NAMALWA (cell line): ENCODE data around the gene SLC7A1.

Source experiments
- DNase-seq: peaks from one replicate; pipeline ENCODE4 v3.0.0-alpha.2; 2015; ENCODE audit warnings: low spot score

SLC7A1 gene

DNA sequence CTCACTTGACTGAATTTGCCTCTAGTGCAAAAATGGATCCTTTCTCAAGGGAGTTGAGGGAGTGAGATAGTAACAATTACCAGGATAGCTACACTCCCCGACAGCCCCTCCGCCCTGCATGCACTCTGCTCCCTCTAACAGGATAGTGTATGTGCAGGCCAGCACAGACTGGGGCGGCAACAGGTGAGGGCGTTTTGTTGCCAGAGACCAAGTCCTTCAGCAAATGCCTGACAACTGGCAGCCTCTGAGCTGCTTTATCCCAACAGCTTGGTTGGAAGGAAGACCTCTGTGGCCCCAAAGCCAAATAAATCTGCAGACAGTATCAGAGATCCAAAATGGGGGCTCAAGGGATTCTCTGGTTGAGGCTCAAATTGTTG lies 86.6 kb downstream of the SLC7A1 start:
- no peak for DNase-seq

GRCh38 chr13:29508130-29508875 lies 87.2 kb downstream of the SLC7A1 start:
- DNase-seq: peak; percentile 77

DNA sequence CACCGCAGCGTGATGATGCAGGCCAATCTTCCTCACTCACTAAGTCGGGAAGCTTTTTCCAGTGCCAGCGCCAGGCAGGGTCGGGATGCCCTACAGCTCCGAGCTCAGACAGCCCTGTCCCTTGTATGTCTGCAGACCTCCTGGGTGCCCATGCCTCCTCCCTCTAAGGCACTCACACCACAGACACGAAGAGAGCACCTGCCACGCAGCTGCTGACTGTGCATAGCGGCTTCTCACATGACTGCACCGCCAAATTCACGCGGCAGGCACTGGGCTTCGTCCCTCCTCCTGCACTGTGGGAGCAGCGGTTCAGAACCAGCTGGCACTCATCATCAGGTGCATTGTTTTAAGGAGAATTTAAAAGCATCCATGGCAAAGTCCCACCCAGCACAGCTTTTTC lies 88.1 kb downstream of the SLC7A1 start:
- DNase-seq: peak; percentile 89

DNA sequence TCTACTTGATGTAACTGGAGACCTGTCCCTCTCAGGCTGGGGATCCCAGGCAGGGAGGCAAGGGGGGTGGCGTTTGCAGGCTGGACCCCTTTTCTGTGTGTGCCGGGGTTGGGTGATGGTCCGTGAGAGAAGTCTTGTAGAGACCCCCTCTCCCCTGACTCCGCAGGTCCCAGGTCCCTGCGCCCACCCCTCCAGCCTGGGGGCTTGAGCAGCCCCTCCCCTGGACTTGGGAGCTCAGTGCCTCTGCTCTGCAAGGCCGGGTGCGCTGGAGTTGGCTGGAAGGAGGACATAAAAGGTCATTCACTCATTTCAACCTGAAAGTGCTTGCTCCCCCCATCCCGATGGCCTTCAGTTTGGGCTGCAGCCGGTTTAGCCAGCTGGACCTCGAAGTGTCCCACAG lies 89.5 kb downstream of the SLC7A1 start:
- no peak for DNase-seq

- no peak for DNase-seq
Observed at GRCh38 chr13:29505511-29505910, 90.0 kb downstream of the SLC7A1 start.

- no peak for DNase-seq
Observed at GRCh38 chr13:29504691-29505090, 90.8 kb downstream of the SLC7A1 start.

DNA sequence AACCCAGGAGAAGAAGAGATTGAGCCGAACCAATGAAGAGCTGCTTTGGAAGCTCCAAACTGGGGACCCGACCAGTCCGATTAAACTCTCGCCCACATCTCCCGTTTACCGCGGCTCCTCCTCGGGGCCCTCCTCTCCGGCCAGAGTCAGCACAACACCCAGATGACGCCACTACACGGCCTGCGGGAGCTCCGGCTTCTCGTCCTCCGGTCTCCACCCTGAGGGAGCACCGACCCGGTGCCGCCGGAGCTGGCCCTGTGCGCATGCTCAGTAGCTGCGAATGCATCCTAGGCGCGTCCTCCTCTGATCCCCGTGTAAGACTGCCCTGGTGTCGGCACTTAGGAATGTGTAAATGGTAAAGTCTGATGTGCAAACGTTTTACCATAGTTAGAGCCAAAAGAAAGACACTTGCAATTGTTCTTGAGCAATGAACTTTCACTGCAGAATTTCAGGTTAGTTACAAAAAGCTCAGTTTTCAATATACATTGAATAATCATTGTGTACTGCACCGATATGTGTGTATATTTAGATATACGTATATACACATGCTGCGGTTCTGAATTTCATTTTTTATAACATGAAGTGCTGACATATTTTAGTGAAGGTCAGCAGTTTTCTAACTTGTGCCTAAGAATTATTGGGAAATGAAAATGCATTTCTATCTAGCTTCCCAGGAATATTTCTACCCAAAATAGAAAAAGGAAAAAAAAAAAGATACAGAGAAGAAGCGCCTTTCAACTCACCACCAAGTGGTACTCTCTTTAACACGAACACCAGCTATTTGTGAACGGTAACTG lies 92.2 kb downstream of the SLC7A1 start:
- no peak for DNase-seq

- no peak for DNase-seq
Observed at GRCh38 chr13:29502391-29503008, 93.0 kb downstream of the SLC7A1 start.

DNA sequence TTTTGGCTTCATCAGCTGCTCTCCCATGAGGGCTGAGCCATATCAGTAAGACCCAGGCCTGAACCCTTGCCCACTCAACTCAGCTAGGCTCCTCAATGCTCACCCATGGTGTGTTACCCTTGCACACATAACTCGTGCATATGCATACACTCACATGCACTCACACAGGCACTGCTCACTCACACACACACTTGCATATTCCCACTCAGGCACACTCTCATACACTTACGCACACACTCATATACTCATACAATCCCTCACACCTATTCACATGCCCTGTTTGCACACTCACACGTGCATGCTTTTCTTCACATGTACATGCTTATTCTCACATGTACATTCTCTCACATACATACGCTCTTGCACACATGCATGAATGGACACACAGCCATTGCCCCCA lies 93.8 kb downstream of the SLC7A1 start:
- DNase-seq: no peak

GRCh38 chr13:29500386-29500785 lies 95.1 kb downstream of the SLC7A1 start:
- DNase-seq: no peak

- DNase-seq: no peak
Observed at GRCh38 chr13:29499506-29500165, 95.9 kb downstream of the SLC7A1 start.

- no peak for DNase-seq
Observed at GRCh38 chr13:29498426-29499040, 97.0 kb downstream of the SLC7A1 start.

GRCh38 chr13:29497137-29497654 lies 98.3 kb downstream of the SLC7A1 start:
- DNase-seq: no peak

- DNase-seq: peak; percentile 59
Observed at GRCh38 chr13:29496241-29496712, 99.2 kb downstream of the SLC7A1 start.

- peak; percentile 32 for DNase-seq
Observed at GRCh38 chr13:29494520-29494919, 101.0 kb downstream of the SLC7A1 start.

DNA sequence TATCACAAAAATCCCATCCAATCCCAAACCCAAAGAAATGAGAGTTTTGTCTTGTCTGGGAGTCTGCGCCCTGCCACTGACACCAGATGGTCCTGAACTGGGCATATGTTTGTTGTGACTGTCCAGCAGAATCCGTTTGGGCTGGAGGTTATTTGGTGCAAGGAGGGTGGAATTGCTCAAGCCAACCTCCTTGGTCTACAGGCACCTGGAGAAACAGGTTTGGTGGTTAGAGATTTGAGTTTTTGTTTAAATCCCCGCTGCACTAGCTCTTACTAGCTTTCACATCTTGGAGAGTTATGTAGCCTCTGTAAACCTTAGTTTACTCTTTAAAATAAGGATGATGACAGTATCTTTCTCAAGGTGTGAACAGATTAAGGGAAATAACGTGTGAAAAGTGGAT lies 101.7 kb downstream of the SLC7A1 start:
- DNase-seq: no peak

- DNase-seq: no peak
Observed at GRCh38 chr13:29491248-29491647, 104.2 kb downstream of the SLC7A1 start.

DNA sequence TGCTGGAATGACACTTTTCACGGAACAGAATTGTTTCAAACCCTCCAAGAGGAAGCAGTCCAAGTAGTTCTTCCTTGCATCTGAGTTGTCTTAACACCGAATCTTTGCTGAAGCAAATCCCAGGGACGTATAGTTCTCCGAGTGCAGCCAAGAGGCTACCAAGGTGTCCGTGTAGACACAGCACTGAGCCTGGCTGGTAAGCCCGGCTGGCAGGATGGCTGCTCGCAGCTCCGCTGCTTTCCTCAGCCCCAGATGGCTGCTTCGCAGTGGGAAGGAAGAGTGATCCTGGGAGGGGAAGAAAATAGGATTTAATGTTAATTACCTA lies 105.0 kb downstream of the SLC7A1 start:
- no peak for DNase-seq

GRCh38 chr13:29489650-29490560 lies 105.6 kb downstream of the SLC7A1 start:
- DNase-seq: no peak
